Measurements from ENCODE around the gene PATE2. TPM values are rescaled to one million over a fixed set of nuclear protein-coding genes. Genes with fewer than 3 reads are reported as not detected.

Gene PATE2
- total and polyA plus RNA-seq, 2 of the 13 experiments (the other 11 are each of a cell fraction or from before 2014, with no cell fraction given), result not detected

DNA sequence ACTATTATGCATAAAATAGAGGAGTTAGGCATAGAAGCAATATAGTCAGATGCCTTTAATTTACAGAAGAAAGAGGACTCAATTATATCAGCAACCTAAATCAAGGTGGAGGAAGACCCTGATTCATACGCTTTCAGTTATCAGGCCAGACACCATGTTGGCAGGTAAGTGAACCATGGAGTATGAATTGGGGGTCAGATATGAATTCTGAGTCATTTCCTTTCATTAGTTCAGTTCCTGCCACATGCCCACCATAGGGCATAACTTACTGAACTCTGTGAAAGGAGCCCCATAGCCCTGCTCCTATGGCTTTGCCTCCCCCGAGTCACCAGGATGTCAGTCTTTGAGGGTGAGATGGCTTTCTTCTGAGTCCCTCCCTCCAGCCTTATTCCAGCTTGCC lies 15.1 kb downstream of the PATE2 start:
- intact Hi-C loops (cut with micrococcal nuclease; ENCODE audit: unreplicated experiment), result no loop called here
- no peak for FAIRE-seq

More for the DNA sequence above, 15.1 kb downstream of the PATE2 start:
- CTCF ChIA-PET (ENCODE audit: low intra/inter-chr PET ratio, low total read pairs), result no interaction called here
- H3K36me3 ChIP-seq (replicated peaks in 1 of 2; ENCODE audit: control insufficient read depth in 1 of 2, insufficient read depth in 2 of 2, low read length in 2 of 2), result no peaks in the 10 kb centered on the region
- 0% methylated on average over 2 of the region's 2 CpGs for WGBS (ENCODE audit: low lambda C conversion rate)
- no peaks in the 10 kb centered on the region for H3K79me2 ChIP-seq (ENCODE audit: insufficient read depth, low read length)
- H3K27ac ChIP-seq (ENCODE audit: extremely low read length, insufficient read depth, low read length), result no peak overlapping the region
- TF ChIP-seq ZBTB44 (CRISPR knock-in tag; IDR thresholded peaks at IDR 0.05), result no peak
- no peak for TF ChIP-seq ZBTB8A (CRISPR knock-in tag; IDR thresholded peaks at IDR 0.05; ENCODE audit: borderline replicate concordance, low read depth)
- no peak for TF ChIP-seq SOX13 (IDR thresholded peaks at IDR 0.05)
- TF ChIP-seq SOX13 (CRISPR knock-in tag; conservative IDR thresholded peaks at IDR 0.05 in 1 of 2, IDR thresholded peaks at IDR 0.05 in 1 of 2), result no peak
- TF ChIP-seq, protein P1, sequence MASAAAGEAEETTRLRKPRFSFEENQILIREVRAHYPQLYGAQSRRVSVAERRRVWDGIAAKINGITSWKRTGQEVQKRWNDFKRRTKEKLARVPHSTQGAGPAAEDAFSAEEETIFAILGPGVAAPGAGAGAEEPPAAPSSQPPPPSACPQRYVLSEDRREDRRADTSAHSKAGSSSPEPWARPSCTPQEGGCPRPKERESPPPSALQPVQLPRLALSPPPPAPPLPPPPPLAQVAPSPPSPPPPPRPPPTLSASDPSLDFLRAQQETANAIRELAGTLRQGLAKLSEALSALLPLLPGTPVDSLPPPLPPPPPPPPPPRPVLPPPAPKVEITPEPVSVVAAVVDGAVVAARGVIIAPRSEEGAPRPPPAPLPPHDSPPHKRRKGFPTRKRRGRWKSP (CRISPR knock-in tag; IDR thresholded peaks at IDR 0.05), result no peak
- no peak for TF ChIP-seq ATRX (CRISPR knock-in tag; IDR thresholded peaks at IDR 0.05; ENCODE audit: borderline replicate concordance)
- TF ChIP-seq PAX8 (CRISPR knock-in tag; IDR thresholded peaks at IDR 0.05; ENCODE audit: borderline replicate concordance), result no peak
- TF ChIP-seq GATAD1 (CRISPR knock-in tag; IDR thresholded peaks at IDR 0.05), result no peak
- no peak for TF ChIP-seq ZNF224 (CRISPR knock-in tag; IDR thresholded peaks at IDR 0.05)
- no peak for TF ChIP-seq YY1 (IDR thresholded peaks at IDR 0.05; ENCODE audit: insufficient read depth, insufficient replicate concordance, low read depth, low read length)
- TF ChIP-seq CREB1 (IDR thresholded peaks at IDR 0.05), result no peak
- TF ChIP-seq CREB1 (CRISPR knock-in tag; IDR thresholded peaks at IDR 0.05), result no peak
- H3K9me3 ChIP-seq (ENCODE audit: low read length), result no peaks in the 10 kb centered on the region
- H2AFZ ChIP-seq (ENCODE audit: low read length), result no peak overlapping the region
- BruUV-seq (replicated peaks), result no TSS peak
- no peaks in the 10 kb centered on the region for H4K20me1 ChIP-seq (ENCODE audit: insufficient read depth, low read length)
- peaks cover 0 to 23% of the 10 kb centered on the region in 2 experiments; a peak in 3 of 5 replicates for H3K27me3 ChIP-seq (ENCODE audit: control insufficient read depth in 1 of 2, insufficient read depth in 2 of 2, low read length in 2 of 2)
- ATAC-seq, result no peak
- H3K4me1 ChIP-seq (ENCODE audit: insufficient read depth, low read length), result no peaks in the 10 kb centered on the region
- in situ Hi-C loops (cut with HindIII; ENCODE audit: extremely low pct_ligation_motif_present, low pct_unique_long_range_greater_than_20kb), result no loop called here
- H3K4me3 ChIP-seq (replicated peaks in 1 of 3; ENCODE audit: insufficient read depth in 1 of 3, low read depth in 2 of 3, low read length in 3 of 3), result no peak overlapping the region
- POLR2A ChIA-PET, result no interaction called here
- no peak for DNase-seq (ENCODE audit: low spot score)
- no peak overlapping the region for H3K4me2 ChIP-seq (ENCODE audit: low read depth, low read length)
- H3K9ac ChIP-seq (ENCODE audit: insufficient read depth, low read depth, low read length), result no peak overlapping the region

Data from HepG2 (cell line).